ENCODE data around the gene RBM38. TPM values are rescaled to one million over a fixed set of nuclear protein-coding genes. Genes with fewer than 3 reads are reported as not detected.

The RBM38 gene
- total and polyA plus RNA-seq, 2 of the 4 experiments (the other 2 are of a cell fraction), result 5.2 to 11.9 TPM

DNA sequence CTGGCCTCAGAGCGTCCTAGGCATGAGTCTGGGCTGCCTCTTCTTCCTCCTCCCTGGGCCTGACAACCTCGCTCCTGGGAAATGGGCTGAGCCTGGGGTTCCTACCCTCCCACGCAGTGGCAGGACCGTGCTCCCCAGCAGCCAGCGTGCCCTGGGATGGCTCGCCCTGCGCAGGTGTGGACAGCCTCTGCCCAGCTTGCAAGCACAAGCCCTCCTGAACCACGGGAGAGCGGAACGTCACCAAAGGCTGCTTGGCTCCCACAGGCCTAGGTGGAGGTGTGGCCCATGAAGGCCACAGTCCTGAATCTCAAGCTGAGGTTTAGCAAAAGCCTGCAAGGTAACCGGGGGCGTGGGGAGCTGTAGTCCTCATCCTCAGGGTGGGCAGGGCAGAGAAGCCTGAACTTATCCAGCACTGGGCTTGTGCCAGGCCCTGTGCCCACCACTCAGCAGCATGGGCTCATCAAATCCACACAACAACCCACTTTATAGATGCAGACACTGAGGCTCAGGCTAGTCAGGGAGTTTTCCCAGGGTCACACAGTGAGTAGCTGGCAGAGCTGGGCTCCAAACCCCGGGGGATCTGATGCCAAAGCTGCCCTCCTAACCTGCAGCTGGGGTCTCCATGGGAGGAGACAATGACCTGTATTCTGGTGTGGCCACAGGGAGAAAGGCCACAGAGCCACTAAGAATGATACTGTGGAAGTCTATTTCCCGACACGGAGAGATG is 25.3 kb downstream of the RBM38 start:
- Histone ChIP-seq H4K8ac (ENCODE audit: low read depth in 2 of 2, low read length in 2 of 2) (no peak overlapping the region), H3K27me3 (ENCODE audit: control insufficient read depth, insufficient read depth, low read length) (peaks cover 8% of the 10 kb centered on the region; the same call in 1 of the 2 replicates), H4K20me1 (ENCODE audit: insufficient read depth, low read length) (no peaks in the 10 kb centered on the region), H3K23ac (ENCODE audit: low read depth, low read length) (no peak overlapping the region), H4K91ac (ENCODE audit: insufficient read depth, low read depth, low read length) (no peak overlapping the region), H3K9ac (ENCODE audit: low read depth, low read length) (no peak overlapping the region), H3K4me3 (ENCODE audit: insufficient read depth, low read depth, low read length) (no peak overlapping the region), H3K56ac (ENCODE audit: extremely low read depth, insufficient read depth, low read length) (no peak overlapping the region), H3K18ac (ENCODE audit: low read depth, low read length) (no peak overlapping the region), H2AFZ (replicated peaks; ENCODE audit: low read length, poor library complexity) (peak overlapping the region; percentile 28), H3K79me1 (ENCODE audit: low read depth in 1 of 2, low read length in 2 of 2) (no peaks in the 10 kb centered on the region), H3K14ac (replicated peaks; ENCODE audit: low read depth, low read length) (no peak overlapping the region), H3K4me2 (ENCODE audit: low read depth, low read length) (no peak overlapping the region), H3K9me3 (ENCODE audit: control insufficient read depth, insufficient read depth, low read length) (no peaks in the 10 kb centered on the region), H3K27ac (ENCODE audit: insufficient read depth, low read length) (no peak overlapping the region), H3K9me1 (ENCODE audit: insufficient read depth, low read length) (no peaks in the 10 kb centered on the region; the same call in 1 of the 2 replicates), H3K36me3 (ENCODE audit: control insufficient read depth, insufficient read depth, low read length) (no peaks in the 10 kb centered on the region), H2AK9ac (replicated peaks; ENCODE audit: low read depth, low read length, poor library complexity) (no peak overlapping the region), H2BK120ac (ENCODE audit: low read depth, low read length) (no peak overlapping the region), H4K5ac (ENCODE audit: low read depth, low read length) (no peak overlapping the region), H2BK20ac (ENCODE audit: low read depth, low read length) (no peak overlapping the region), H3K4me1 (ENCODE audit: control insufficient read depth, insufficient read depth, low read length) (peaks cover 5% of the 10 kb centered on the region; the same call in 1 of the 2 replicates), H3K4ac (ENCODE audit: low read depth, low read length) (no peak overlapping the region), H2AK5ac (ENCODE audit: low read depth, low read length) (no peak overlapping the region), H2BK15ac (ENCODE audit: low read depth, low read length) (no peak overlapping the region), H2BK5ac (ENCODE audit: low read depth, low read length, poor library complexity, severe bottlenecking) (no peak overlapping the region)
- ChIA-PET CTCF (no interaction called here), POLR2A (ENCODE audit: unreplicated experiment) (no interaction called here)
- ATAC-seq (ENCODE audit: low read depth) (no peak), DNase-seq (no peak)
- in situ Hi-C loops (cut with MboI; ENCODE audit: low sequenced_read_pairs), result no loop called here
- dilution Hi-C loops (cut with HindIII; ENCODE audit: low sequenced_read_pairs, unreplicated experiment), result no loop called here
- BruUV-seq (replicated peaks), result no TSS peak
- WGBS, 2 experiments (ENCODE audit: extremely low coverage in 2 of 2, insufficient read length in 1 of 2), result 87% methylated on average over 10 of the region's 15 CpGs; no CpG with 5 or more reads in 1 of the 2 experiments
- intact Hi-C loops (cut with micrococcal nuclease), result no loop called here
- TF ChIP-seq MXI1 (IDR thresholded peaks at IDR 0.05; ENCODE audit: borderline replicate concordance, low read depth, low read length) (no peak), MAFK (IDR thresholded peaks at IDR 0.05; ENCODE audit: low read depth, low read length) (no peak), BHLHE40 (IDR thresholded peaks at IDR 0.05; ENCODE audit: low read depth, low read length) (no peak), POLR2A (IDR thresholded peaks at IDR 0.05; ENCODE audit: low read depth, low read length) (no peak), RAD21 (IDR thresholded peaks at IDR 0.05; ENCODE audit: low read length) (no peak), MAZ (IDR thresholded peaks at IDR 0.05; ENCODE audit: borderline replicate concordance, low read depth, low read length) (no peak), RFX5 (IDR thresholded peaks at IDR 0.05; ENCODE audit: low read depth, low read length) (no peak)

All from IMR-90 (cell line).